ENCODE measurements around the gene BMPR1B.

Gene BMPR1B

DNA sequence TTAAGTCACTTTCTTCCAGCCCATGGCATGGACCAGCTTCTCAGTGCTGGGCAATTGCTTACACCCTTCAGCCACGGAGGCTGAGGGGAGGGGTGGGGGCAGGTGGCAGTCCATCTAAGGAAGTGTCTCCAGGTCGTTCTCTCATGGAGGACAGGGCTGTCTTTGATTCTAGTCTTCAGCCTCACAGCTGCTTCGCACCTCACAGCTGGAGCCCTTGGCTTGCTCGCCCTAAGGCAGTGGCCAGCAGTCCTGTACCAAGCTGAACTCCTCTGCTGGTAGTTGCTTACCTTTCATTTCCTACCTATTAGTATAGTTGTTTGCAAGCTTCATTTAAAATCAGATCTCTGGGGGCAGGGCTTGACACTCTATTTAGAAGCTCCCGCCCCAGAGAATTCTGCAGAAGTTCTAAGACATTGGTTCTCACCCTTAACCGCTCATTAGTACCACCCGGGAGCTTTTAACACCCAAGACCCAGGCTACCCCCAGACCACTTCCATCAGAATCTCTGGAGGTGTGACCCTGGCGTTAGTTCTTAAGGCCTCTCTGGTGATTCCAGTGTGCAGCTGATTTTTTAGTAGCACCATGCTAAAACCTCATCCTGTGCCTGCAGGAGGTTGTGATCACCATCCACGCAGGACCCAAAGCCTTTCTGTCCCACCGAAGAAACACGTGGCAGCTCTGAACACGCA, 404.2 kb downstream of the BMPR1B start:
- Histone ChIP-seq H3K27me3 (ENCODE audit: insufficient read depth, poor library complexity, severe bottlenecking) (no peaks in the 10 kb centered on the region), H3K4me3 (replicated peaks; ENCODE audit: insufficient read depth, low read length) (no peak overlapping the region), H3K27ac (replicated peaks) (no peak overlapping the region)
- TF ChIP-seq, protein P1, sequence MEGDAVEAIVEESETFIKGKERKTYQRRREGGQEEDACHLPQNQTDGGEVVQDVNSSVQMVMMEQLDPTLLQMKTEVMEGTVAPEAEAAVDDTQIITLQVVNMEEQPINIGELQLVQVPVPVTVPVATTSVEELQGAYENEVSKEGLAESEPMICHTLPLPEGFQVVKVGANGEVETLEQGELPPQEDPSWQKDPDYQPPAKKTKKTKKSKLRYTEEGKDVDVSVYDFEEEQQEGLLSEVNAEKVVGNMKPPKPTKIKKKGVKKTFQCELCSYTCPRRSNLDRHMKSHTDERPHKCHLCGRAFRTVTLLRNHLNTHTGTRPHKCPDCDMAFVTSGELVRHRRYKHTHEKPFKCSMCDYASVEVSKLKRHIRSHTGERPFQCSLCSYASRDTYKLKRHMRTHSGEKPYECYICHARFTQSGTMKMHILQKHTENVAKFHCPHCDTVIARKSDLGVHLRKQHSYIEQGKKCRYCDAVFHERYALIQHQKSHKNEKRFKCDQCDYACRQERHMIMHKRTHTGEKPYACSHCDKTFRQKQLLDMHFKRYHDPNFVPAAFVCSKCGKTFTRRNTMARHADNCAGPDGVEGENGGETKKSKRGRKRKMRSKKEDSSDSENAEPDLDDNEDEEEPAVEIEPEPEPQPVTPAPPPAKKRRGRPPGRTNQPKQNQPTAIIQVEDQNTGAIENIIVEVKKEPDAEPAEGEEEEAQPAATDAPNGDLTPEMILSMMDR (IDR thresholded peaks at IDR 0.05; ENCODE audit: insufficient read depth, low read length): no peak
- TF ChIP-seq GABPA (IDR thresholded peaks at IDR 0.05; ENCODE audit: low read depth): no peak
- no peak for TF ChIP-seq POLR2AphosphoS5 (IDR thresholded peaks at IDR 0.05; ENCODE audit: low read depth)
- TF ChIP-seq SPI1 (IDR thresholded peaks at IDR 0.05; ENCODE audit: borderline replicate concordance, low read depth): no peak
- TF ChIP-seq, protein P2, sequence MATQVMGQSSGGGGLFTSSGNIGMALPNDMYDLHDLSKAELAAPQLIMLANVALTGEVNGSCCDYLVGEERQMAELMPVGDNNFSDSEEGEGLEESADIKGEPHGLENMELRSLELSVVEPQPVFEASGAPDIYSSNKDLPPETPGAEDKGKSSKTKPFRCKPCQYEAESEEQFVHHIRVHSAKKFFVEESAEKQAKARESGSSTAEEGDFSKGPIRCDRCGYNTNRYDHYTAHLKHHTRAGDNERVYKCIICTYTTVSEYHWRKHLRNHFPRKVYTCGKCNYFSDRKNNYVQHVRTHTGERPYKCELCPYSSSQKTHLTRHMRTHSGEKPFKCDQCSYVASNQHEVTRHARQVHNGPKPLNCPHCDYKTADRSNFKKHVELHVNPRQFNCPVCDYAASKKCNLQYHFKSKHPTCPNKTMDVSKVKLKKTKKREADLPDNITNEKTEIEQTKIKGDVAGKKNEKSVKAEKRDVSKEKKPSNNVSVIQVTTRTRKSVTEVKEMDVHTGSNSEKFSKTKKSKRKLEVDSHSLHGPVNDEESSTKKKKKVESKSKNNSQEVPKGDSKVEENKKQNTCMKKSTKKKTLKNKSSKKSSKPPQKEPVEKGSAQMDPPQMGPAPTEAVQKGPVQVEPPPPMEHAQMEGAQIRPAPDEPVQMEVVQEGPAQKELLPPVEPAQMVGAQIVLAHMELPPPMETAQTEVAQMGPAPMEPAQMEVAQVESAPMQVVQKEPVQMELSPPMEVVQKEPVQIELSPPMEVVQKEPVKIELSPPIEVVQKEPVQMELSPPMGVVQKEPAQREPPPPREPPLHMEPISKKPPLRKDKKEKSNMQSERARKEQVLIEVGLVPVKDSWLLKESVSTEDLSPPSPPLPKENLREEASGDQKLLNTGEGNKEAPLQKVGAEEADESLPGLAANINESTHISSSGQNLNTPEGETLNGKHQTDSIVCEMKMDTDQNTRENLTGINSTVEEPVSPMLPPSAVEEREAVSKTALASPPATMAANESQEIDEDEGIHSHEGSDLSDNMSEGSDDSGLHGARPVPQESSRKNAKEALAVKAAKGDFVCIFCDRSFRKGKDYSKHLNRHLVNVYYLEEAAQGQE (IDR thresholded peaks at IDR 0.05; ENCODE audit: insufficient replicate concordance, low read depth): no peak
- DNase-seq (ENCODE audit: low read depth in 1 of 2, low spot score in 1 of 2): no peak

DNA sequence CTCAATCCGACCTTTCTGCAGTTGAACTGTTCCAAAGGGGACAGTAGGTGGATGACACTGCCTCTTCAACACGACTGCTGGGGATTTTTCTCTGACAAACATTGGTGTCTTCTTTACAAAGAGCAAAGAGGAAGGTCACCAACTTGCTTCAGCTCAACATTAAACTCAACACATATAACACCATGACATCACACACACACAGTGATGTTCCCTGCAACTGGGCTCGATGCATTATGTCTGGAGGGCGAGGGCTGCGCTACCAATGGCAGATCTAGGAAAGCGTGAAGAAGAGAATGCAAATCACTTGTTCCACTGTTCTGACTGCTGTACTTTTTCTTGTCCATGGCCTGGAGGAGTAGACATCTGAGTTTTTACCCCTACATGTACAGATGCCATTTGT, 405.1 kb downstream of the BMPR1B start:
- Histone ChIP-seq H3K27me3 (ENCODE audit: insufficient read depth, poor library complexity, severe bottlenecking) (no peaks in the 10 kb centered on the region), H3K4me3 (replicated peaks; ENCODE audit: insufficient read depth, low read length) (no peak overlapping the region), H3K27ac (replicated peaks) (no peak overlapping the region)
- TF ChIP-seq SPI1 (IDR thresholded peaks at IDR 0.05; ENCODE audit: borderline replicate concordance, low read depth) (no peak), GABPA (IDR thresholded peaks at IDR 0.05; ENCODE audit: low read depth) (no peak), POLR2AphosphoS5 (IDR thresholded peaks at IDR 0.05; ENCODE audit: low read depth) (no peak)
- TF ChIP-seq, protein P1 (IDR thresholded peaks at IDR 0.05; ENCODE audit: insufficient read depth, low read length): no peak
- TF ChIP-seq, protein P2 (IDR thresholded peaks at IDR 0.05; ENCODE audit: insufficient replicate concordance, low read depth): no peak
- DNase-seq (ENCODE audit: low read depth in 1 of 2, low spot score in 1 of 2): no peak

DNA sequence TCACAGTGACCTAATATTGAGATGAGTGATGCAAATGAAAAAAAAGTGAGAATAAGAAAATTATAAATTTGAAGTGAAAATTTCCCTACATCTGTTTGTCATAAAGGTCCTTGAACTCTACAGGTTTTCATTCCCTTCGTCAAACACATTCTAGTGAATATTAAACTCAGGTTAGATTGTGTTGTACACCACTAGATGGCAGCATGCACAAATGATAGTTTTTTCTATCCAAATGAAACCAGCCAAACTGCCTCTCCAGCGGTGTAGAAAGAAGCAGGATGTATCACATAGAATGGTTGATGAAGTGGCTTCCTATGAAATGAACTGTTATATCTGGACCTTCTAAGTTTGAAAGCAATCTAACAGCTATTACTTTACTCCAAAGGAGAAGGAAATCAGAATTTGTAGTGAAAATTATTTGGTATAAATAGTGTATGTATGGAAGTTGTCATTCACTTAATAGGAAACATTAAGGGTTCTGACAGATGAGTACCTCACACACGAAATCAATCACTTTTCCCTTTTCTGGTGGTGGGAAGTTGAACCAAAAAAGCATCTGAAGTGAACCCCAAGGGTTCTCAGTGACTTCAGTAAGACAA, 408.3 kb downstream of the BMPR1B start:
- Histone ChIP-seq H3K27me3 (ENCODE audit: insufficient read depth, poor library complexity, severe bottlenecking) (no peaks in the 10 kb centered on the region), H3K27ac (replicated peaks) (no peak overlapping the region), H3K4me3 (replicated peaks; ENCODE audit: insufficient read depth, low read length) (no peak overlapping the region)
- TF ChIP-seq, protein P1 (IDR thresholded peaks at IDR 0.05; ENCODE audit: insufficient read depth, low read length): peak; percentile 27
- TF ChIP-seq GABPA (IDR thresholded peaks at IDR 0.05; ENCODE audit: low read depth) (no peak), SPI1 (IDR thresholded peaks at IDR 0.05; ENCODE audit: borderline replicate concordance, low read depth) (no peak), POLR2AphosphoS5 (IDR thresholded peaks at IDR 0.05; ENCODE audit: low read depth) (no peak)
- TF ChIP-seq, protein P2 (IDR thresholded peaks at IDR 0.05; ENCODE audit: insufficient replicate concordance, low read depth): no peak
- DNase-seq (ENCODE audit: low read depth in 1 of 2, low spot score in 1 of 2): peak; percentile 13 to 39

Data from HL-60 (cell line).